Aorta (tissue), 5 donors: ENCODE results near the gene MTERF2. TPM values are rescaled to one million over a fixed set of nuclear protein-coding genes. Genes with fewer than 3 reads are reported as not detected.

ENCODE experiments used
- ATAC-seq: fragments of 200-7000 bp; cut with Tn5 transposase; one replicate; pipeline ENCODE4 v1.9.1; 2022; ENCODE audit warnings: moderate library complexity; ENCODE audit not compliant: low FRiP score
- DNase-seq, 2 donors: peaks; one replicate each; pipeline ENCODE4 v3.0.0-alpha.2; 2020
- H3K27ac ChIP-seq, 2 donors: one replicate each; pipeline ENCODE4 v1.5.1; 2013; ENCODE audit warnings: low read length in 2 of 2, mild to moderate bottlenecking in 2 of 2, moderate library complexity in 2 of 2, control low read depth in 1 of 2, inconsistent platforms in 1 of 2, low read depth in 1 of 2
- H3K27me3 ChIP-seq, 2 donors: one replicate each; pipeline ENCODE4 v1.6.1; 2013; ENCODE audit warnings: control low read depth in 1 of 2, low read length in 1 of 2, mild to moderate bottlenecking in 1 of 2, moderate library complexity in 1 of 2; ENCODE audit not compliant: insufficient read depth in 2 of 2, control insufficient read depth in 1 of 2
- H3K36me3 ChIP-seq, 2 donors: one replicate each; pipeline ENCODE4 v1.6.1; 2013; ENCODE audit warnings: control low read depth in 1 of 2, low read length in 1 of 2, mild to moderate bottlenecking in 1 of 2; ENCODE audit not compliant: insufficient read depth in 2 of 2, control insufficient read depth in 1 of 2
- H3K4me1 ChIP-seq, 2 donors: one replicate each; pipeline ENCODE4 v1.6.1; 2013; ENCODE audit warnings: low read length in 2 of 2, control low read depth in 1 of 2, mild to moderate bottlenecking in 1 of 2, moderate library complexity in 1 of 2; ENCODE audit not compliant: insufficient read depth in 2 of 2, control insufficient read depth in 1 of 2
- H3K4me3 ChIP-seq, 2 donors: one replicate each; pipeline ENCODE4 v1.5.1; 2013; ENCODE audit warnings: low read length in 2 of 2, control low read depth in 1 of 2, mild to moderate bottlenecking in 1 of 2
- H3K9me3 ChIP-seq: one replicate; pipeline ENCODE4 v1.6.1; 2013; ENCODE audit warnings: mild to moderate bottlenecking, low read length; ENCODE audit not compliant: control insufficient read depth
- WGBS, 2 donors: extraction: QIAGEN DNeasy Blood & Tissue Kit; methylation state at CpG; one replicate each; pipeline ENCODE4 v1.1.7; 2013; 5-methylcytosine and 5-hydroxymethylcytosine counted together
- intact Hi-C, 2 donors: fragments of 100-400 bp; cut with DNase I; formaldehyde crosslinking; loops; one replicate each; pipeline versions ENCODE4 v1.14.2 to v1.15.0; 2022
- polyA plus RNA-seq, 2 donors: library from polyadenylated mRNA; stranded (reverse); fragments of 200-250 nt; gene quantifications; one replicate each; pipeline ENCODE4 v1.2.3, GENCODE V29; 2013
- total RNA-seq, 2 donors: library from RNA; stranded (reverse); fragmentation: NEBNext Ultra II Directional; extraction: Animal tissue kit (Norgen Biotek cat#: 25700); gene quantifications; one replicate each; pipeline ENCODE4 v1.2.1, GENCODE V29; 2021
- donor health status: healthy with polysubstance abuse.
- donor health status: Bipolar disorder and iron deficiency.
- donor health status: DM: no; HTN: no; CAD: no.
- donor health status: DM: no; HTN: no; CAD: no.
- donor health status: DM: yes; HTN: yes; CAD: no.

The MTERF2 gene
- total and polyA plus RNA-seq, 4 donors: 6.5 to 20.1 (median 9.8) TPM

DNA sequence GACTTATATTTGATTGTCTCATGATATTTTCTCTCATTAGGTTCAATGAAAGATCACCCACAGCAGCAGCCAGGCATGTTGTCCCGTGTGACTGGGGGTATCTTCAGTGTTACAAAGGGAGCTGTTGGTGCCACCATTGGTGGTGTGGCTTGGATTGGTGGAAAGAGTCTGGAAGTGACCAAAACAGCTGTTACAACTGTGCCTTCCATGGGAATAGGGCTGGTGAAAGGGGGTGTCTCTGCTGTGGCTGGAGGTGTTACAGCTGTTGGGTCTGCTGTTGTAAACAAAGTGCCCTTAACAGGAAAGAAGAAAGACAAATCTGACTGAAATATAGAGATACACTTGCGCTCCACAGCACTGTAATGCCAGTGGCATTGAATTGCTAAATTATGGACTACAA lies 15.9 kb downstream of the MTERF2 start:
- DNase-seq (no peak), ATAC-seq (no peak)
- Histone ChIP-seq H3K9me3 (no peaks in the 10 kb centered on the region), H3K4me3 (no peak overlapping the region), H3K27me3 (no peaks in the 10 kb centered on the region), H3K36me3 (peaks cover 2 to 7% of the 10 kb centered on the region in 2 donors), H3K4me1 (peaks cover 3 to 6% of the 10 kb centered on the region in 2 donors), H3K27ac (no peak overlapping the region)
- 93 to 97% methylated on average over 2 of the region's 2 CpGs for WGBS, 2 donors
- intact Hi-C loops: no loop called here

- intact Hi-C loops: no loop called here
- 77 to 83% methylated on average over 2 of the region's 2 CpGs for WGBS, 2 donors
- Histone ChIP-seq H3K36me3 (no peaks in the 10 kb centered on the region), H3K9me3 (no peaks in the 10 kb centered on the region), H3K4me1 (peaks cover 0 to 9% of the 10 kb centered on the region in 2 donors), H3K4me3 (no peak overlapping the region), H3K27me3 (no peaks in the 10 kb centered on the region), H3K27ac (no peak overlapping the region)
- ATAC-seq: no peak
- no peak for DNase-seq
Observed at GRCh38 chr12:106964526-106964925, 22.4 kb downstream of the MTERF2 start.

- DNase-seq (no peak), ATAC-seq (no peak)
- no peak overlapping the region for H3K27ac ChIP-seq
- H3K4me3 ChIP-seq: no peak overlapping the region
- H3K9me3 ChIP-seq: no peaks in the 10 kb centered on the region
- peaks cover 0 to 9% of the 10 kb centered on the region in 2 donors for H3K4me1 ChIP-seq
- WGBS, 2 donors: 42 to 49% methylated on average over 3 of the region's 3 CpGs
- intact Hi-C loops: no loop called here
- H3K36me3 ChIP-seq: no peaks in the 10 kb centered on the region
- H3K27me3 ChIP-seq: no peaks in the 10 kb centered on the region
Observed at GRCh38 chr12:106962286-106962685, 24.7 kb downstream of the MTERF2 start.

- Histone ChIP-seq H3K4me1 (peaks cover 0 to 9% of the 10 kb centered on the region in 2 donors), H3K27me3 (no peaks in the 10 kb centered on the region), H3K36me3 (no peaks in the 10 kb centered on the region), H3K4me3 (no peak overlapping the region), H3K27ac (no peak overlapping the region), H3K9me3 (no peaks in the 10 kb centered on the region)
- intact Hi-C loops: no loop called here
- DNase-seq: no peak
- ATAC-seq: no peak
- WGBS, 2 donors: 14 to 21% methylated on average over 3 of the region's 3 CpGs
Observed at GRCh38 chr12:106960443-106960842, 26.5 kb downstream of the MTERF2 start.

- Histone ChIP-seq H3K27ac (no peak overlapping the region), H3K36me3 (no peaks in the 10 kb centered on the region), H3K4me3 (peak overlapping the region; percentile 74 to 95), H3K4me1 (peaks cover 0 to 5% of the 10 kb centered on the region in 2 donors), H3K9me3 (no peaks in the 10 kb centered on the region), H3K27me3 (no peaks in the 10 kb centered on the region)
- DNase-seq (no peak), ATAC-seq (no peak)
- 4 to 6% methylated on average over 1 of the region's 1 CpG for WGBS, 2 donors
- intact Hi-C loops: loop anchor here (2.0 to 5.0 kb wide), 3 partner anchors 135 to 183 kb away; partner anchors contain the start of genes CRY1 (in 2 of the 2) and RIC8B (in 1 of the 2)
Observed at GRCh38 chr12:106957583-106957982, 29.4 kb downstream of the MTERF2 start.

GRCh38 chr12:106956048-106956578 lies 30.8 kb downstream of the MTERF2 start:
- peaks cover 0 to 5% of the 10 kb centered on the region in 2 donors for H3K4me1 ChIP-seq
- H3K9me3 ChIP-seq: no peaks in the 10 kb centered on the region
- WGBS, 2 donors: 1% methylated on average over 30 to 34 of the region's 34 CpGs
- ATAC-seq (peak; percentile 82), DNase-seq (peak; percentile 80 to 92)
- H3K27me3 ChIP-seq: no peaks in the 10 kb centered on the region
- peak overlapping the region; percentile 72 to 89 for H3K27ac ChIP-seq
- intact Hi-C loops: loop anchor here (1.0 to 5.0 kb wide), 4 partner anchors 31 to 181 kb away; partner anchors contain the start of genes CRY1 (in 2 of the 2), MTERF2 (in 1 of the 2) and RIC8B (in 1 of the 2)
- H3K4me3 ChIP-seq: peak overlapping the region; percentile 74 to 95
- no peaks in the 10 kb centered on the region for H3K36me3 ChIP-seq

DNA sequence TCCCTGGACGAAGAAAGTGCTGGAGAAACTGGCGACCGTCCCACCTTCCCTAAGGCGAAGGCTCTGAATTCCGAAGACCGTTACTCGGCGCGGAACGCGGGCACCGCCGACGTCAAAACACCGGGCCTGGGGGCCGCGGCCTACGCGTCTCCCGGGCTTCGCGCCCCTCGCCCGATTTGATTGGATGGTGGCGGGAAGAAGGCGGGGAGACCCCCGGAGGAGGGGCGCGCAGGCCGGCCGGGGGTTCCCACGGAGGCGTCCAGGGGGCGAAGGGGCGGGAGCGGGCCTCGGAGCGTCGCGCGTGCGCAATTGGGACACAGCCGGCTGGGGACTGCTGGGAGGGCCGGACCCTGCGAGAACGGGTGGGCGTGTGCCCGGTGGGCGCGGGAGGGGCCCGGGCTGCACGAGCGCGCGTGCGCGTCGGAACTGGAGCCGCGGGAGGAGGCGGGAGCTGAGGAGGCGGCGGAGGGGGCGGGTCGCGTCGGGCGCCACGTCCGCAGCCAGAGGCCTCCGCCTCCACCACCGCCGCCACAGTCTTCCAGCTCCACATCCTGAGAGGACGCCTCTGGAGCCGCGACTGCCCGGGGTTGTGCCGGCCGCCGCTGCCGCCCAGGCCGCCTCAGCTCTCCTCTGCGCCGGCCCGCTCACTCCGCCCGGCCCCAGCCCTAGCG lies 31.4 kb downstream of the MTERF2 start, which contains the start of gene TMEM263:
TMEM263 (plus strand) TSS at position 531 of the 671 bp plus-strand sequence. CDS start 11,210 bp downstream, outside the sequence.
- Histone ChIP-seq H3K9me3 (no peaks in the 10 kb centered on the region), H3K27me3 (no peaks in the 10 kb centered on the region), H3K4me3 (peak within 1 kb of the TSS; percentile 74 to 95), H3K4me1 (peaks cover 0 to 2% of the 10 kb centered on the region in 2 donors), H3K36me3 (no peaks in the 10 kb centered on the region), H3K27ac (peak within 1 kb of the TSS; percentile 72 to 89)
- ATAC-seq: peak; percentile 96
- 1% methylated on average over 55 to 88 of the region's 88 CpGs for WGBS, 2 donors
- intact Hi-C loops: loop anchor here (1.0 to 5.0 kb wide), 4 partner anchors 32 to 181 kb away; partner anchors contain the start of genes CRY1 (in 2 of the 2), MTERF2 (in 1 of the 2) and RIC8B (in 1 of the 2)
- peak; percentile 96 to 99 for DNase-seq

- peak; percentile 64 to 80 for DNase-seq
Observed at GRCh38 chr12:106954462-106955376, 32.2 kb downstream of the MTERF2 start.

More at GRCh38 chr12:106954462-106955376, 32.2 kb downstream of the MTERF2 start:
- Histone ChIP-seq H3K4me1 (no peaks in the 10 kb centered on the region), H3K27me3 (no peaks in the 10 kb centered on the region), H3K36me3 (no peaks in the 10 kb centered on the region), H3K9me3 (no peaks in the 10 kb centered on the region), H3K27ac (peak overlapping the region in 1 of 2 donors; percentile 20), H3K4me3 (peak overlapping the region; percentile 20 to 95)
- intact Hi-C loops: loop anchor here in 1 of 2 donors (5.0 kb wide), 1 partner anchor 138 kb away; the partner anchor contains the start of gene CRY1
- WGBS, 2 donors: 39 to 45% methylated on average over 36 of the region's 36 CpGs
- ATAC-seq: peak; percentile 45
